Activated CD8-positive, alpha-beta memory T cell treated with anti-CD3 and anti-CD28 coated beads for 1 hour (primary cell): ENCODE data around the gene NDRG3.
A peak's percentile ranks its signal among the peaks of the same experiment; 100 is the strongest.

Source experiments
- DNase-seq, 2 donors: peaks; one replicate each; pipeline ENCODE4 v3.0.0-alpha.2; 2020; ENCODE audit warnings: low read depth in 1 of 2; ENCODE audit errors: extremely low read depth in 1 of 2

The NDRG3 gene

GRCh38 chr20:36761125-36761524 is 15.2 kb upstream of the NDRG3 start:
- DNase-seq = no peak

DNA sequence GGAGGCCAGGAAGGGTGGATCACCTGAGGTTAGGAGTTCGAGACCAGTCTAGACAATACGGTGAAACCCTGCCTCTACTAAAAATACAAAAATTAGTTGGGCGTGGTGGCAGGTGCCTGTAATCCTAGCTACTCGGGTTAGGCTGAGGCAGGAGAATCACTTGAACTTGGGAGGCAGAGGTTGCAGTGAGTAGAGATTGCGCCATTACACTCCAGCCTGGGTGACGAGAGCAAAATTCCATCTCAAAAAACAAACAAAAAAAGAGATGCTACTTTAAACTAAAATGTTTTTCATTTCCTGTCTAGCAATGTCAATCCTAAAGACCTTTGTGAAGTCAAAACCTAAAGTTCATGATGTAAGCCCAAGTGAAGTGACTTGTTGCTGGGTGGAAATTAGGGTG is 14.8 kb upstream of the NDRG3 start:
- no peak for DNase-seq

DNA sequence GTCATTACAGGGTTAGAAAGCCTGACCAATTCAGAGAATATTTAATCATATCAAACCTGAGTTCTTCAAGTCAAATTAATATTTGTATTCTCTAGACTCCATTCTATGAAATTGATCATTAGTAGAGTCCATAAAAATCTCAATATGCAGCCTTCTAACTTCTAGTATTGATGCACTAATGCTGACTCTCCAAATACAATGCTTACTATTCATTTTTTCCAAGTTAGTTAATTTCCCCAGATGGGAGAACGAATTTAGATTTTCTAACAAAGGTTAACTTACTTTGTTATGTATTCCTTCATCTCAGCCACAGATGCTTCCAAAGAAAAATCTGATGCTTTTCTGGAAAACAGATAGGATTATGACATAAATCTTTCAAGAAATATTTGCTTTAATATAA is 12.4 kb upstream of the NDRG3 start:
- no peak for DNase-seq

- no peak for DNase-seq
Observed at GRCh38 chr20:36756496-36756895, 10.6 kb upstream of the NDRG3 start.

DNA sequence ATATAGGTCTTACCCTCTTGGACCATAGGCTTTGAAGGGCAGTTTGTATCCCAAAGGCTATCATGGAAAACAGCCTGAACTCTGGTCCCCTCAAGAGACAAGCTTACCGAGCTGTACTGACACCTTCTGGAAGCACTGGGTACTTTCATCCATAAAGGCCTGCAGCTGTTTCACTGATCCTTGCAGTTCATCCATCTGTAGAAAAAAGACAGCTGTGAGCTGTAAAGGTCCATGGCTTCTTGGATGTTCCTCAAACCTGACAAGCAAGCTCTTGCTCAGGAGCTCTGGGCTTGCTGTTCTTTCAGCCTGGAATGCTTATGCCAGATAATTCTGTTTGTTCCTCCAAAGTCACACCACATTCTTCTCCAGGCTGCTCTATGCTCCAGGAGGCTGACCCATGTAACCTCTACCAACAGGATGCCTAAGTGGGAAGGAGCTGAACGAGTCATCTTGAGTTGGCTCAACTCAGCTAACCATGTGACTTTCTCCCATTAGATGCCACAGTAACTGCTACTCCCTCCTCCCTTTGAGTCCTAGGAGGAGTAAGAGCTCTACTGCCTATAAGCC is 8.8 kb upstream of the NDRG3 start:
- no peak for DNase-seq

GRCh38 chr20:36752582-36752981 is 6.7 kb upstream of the NDRG3 start:
- DNase-seq = no peak

GRCh38 chr20:36745234-36745926 is 510 bp downstream of the NDRG3 start:
- peak in 1 of 2 donors; percentile 19 for DNase-seq

DNA sequence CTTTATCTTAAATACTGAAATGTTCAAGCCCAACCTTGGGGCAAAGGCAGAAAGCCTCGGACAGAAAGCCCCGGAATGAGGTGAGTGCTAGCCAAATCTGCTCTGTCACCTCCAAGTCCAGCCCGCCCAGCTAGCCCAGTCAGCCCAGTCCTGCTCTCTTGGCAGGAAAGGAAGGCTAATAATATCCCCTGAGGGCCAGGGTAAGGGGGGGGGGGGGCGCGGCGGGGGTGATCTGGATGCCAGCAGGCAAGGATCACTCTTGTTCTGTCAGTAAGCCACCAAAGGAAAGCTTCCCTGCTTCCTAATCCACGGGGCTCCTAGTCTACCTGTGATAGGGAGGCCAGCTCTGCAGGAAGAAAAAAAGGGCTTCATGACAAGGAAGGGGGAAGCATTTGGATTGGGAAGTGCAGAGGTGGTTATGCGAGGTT is 1.1 kb downstream of the NDRG3 start:
- DNase-seq = no peak

DNA sequence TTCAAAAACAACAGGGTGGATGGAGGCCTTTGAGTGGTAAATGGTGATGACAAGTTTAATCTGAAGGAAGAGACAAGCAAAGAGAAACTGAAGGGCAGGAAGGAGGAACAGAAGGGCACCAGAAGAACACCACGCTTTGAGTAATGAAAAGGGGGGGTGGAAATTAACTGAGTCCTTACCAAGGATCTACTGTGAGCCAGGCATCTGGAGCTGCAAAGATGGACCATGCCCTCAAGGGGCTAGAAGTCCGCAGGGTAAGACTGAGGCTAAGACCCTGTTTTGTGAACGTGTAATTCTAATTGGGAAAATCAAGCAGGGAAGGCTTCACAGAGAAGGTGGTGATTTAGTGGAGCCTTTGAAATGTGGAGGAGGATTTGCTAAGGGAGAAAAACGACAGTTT is 1.6 kb downstream of the NDRG3 start:
- no peak for DNase-seq

DNA sequence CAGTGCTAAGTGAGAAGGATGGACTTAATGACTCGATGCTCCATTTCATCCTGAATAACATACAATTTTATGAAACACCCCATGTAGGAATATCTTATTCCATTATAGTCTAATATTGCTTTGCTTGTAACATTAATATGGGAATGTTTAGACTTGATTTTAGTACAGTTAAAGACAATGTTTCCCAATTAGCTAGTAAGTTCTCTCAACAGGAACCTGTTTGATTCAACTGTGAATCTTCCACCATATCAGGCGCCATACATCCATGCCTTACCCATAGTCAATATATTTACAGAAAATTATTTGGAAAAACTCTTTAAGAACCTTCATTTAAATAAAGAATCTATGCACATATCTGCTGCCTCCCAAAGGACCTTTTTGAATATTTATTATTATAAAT is 3.3 kb downstream of the NDRG3 start:
- DNase-seq = no peak

DNA sequence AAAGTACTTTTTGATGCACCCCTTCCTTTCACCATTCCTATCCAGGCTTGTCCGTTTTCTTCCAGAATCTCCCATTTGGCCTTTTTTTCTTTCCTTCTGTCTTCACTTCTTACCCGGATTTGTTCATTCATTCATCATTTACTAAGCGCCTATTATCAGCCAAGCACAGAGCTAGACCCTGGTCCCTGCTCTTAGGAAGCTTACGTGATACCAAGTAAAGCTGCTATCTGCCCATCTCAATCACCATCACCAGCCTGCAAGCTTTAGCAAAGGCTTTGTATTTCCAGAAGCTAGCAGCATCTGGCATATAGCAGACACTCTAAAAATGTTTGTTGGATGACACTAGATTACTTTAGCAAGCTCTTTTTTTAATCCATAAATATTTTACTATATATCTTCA is 4.8 kb downstream of the NDRG3 start:
- no peak for DNase-seq

GRCh38 chr20:36737183-36737499 is 8.7 kb downstream of the NDRG3 start:
- no peak for DNase-seq

- DNase-seq = no peak
Observed at GRCh38 chr20:36736451-36737182, 9.3 kb downstream of the NDRG3 start.

DNA sequence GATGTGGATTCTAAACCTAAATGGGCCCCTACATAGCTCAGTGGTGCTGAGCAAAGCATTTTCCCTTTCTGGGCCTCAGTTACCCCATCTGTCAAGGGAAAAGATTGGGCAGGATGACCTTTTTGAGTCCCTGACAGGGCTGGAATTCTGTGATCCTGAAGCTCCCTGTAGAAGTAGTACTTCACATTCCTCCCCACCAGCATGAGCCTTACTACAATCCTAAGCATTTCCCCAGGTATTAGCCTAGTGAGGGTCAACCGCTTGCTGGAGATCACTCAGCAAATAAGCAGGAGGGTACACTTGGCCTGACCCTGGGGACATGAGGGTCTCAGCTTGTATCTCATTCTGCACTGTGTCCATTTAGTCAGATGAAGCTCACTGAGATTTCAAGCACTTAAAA is 13.4 kb downstream of the NDRG3 start:
- no peak for DNase-seq

- DNase-seq = no peak
Observed at GRCh38 chr20:36728986-36729385, 16.9 kb downstream of the NDRG3 start.

- no peak for DNase-seq
Observed at GRCh38 chr20:36726168-36726567, 19.7 kb downstream of the NDRG3 start.

GRCh38 chr20:36720510-36720909 is 25.4 kb downstream of the NDRG3 start:
- no peak for DNase-seq

- no peak for DNase-seq
Observed at GRCh38 chr20:36717657-36718056, 28.2 kb downstream of the NDRG3 start.

DNA sequence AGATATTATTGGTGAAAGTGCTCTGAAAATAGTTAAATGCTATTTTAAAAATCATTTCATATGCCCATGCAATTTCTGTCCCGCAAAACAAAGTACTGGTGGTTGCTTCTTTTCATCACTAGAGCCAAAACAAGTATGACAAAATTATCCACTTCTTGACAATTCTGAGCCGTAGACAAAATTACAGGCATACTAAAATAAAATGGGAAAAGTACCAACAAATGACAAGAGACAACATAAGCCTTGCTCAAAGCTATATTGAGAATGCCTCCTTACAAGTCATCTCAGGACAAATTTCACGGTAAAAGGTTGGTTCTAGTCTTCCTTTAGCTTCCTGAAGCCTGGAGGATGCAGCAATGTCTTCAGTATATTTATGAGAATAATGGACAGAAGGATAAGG is 28.9 kb downstream of the NDRG3 start:
- DNase-seq = no peak

- DNase-seq = no peak
Observed at GRCh38 chr20:36712775-36713174, 33.1 kb downstream of the NDRG3 start.

DNA sequence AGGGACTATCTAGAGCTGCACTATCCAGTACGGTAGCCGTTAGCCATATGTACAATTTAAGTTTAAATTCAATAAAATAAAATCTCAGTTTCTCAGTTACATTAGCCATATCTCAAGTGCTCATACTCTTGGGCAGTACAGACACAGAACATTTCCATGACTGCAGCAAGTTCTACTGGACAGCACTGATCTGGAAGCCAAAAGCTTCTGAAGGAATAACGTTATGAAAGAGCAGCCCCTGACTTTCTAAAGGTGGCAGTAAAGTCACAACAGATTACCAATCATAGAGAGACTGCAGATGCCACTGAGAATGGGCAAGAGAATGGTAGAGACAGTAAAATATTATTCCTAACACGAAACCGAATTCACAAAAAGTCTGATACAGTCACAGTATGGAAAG is 36.8 kb downstream of the NDRG3 start:
- no peak for DNase-seq

DNA sequence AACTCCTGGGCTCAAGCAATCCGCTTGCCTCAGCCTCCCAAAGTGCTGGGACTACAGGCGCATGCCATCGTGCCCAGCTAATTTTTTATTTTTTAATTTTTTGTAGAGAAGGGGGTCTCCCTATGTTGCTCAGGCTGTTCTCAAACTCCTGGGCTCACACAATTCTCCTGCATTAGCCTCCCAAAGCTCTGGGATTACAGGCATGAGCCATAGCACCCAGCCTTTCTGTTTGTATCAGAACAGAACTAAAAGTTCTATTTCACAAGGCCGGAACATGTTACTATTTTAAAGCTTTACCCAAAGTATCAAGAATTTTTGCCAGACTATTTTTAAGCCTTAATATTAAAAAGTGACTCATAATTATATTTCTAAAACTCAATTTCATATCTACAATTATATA is 42.4 kb downstream of the NDRG3 start:
- DNase-seq = no peak
